Suprapubic skin (tissue), 4 donors: ENCODE results near the gene ZNF19.

Experiments
- CTCF ChIP-seq, 2 donors: fragments of 200-600 bp in 1 of 2; fragments of 450-650 bp in 1 of 2; sonication (generic) in 1 of 2; IDR thresholded peaks; one replicate each; pipeline ENCODE4 v1.5.1; 2016 to 2019; ENCODE audit warnings: antibody characterized with exemption in 2 of 2, mild to moderate bottlenecking in 1 of 2, moderate library complexity in 1 of 2
- EP300 ChIP-seq: sonication (generic); formaldehyde crosslinking; IDR thresholded peaks from one replicate; pipeline ENCODE4 v1.6.1; 2017; ENCODE audit warnings: antibody characterized with exemption
- POLR2A ChIP-seq, 2 donors: fragments of 450-650 bp; IDR thresholded peaks; one replicate each; pipeline ENCODE4 v1.6.1; 2017; ENCODE audit warnings: antibody characterized with exemption in 2 of 2, mild to moderate bottlenecking in 2 of 2, moderate library complexity in 2 of 2
- POLR2AphosphoS5 ChIP-seq, 3 donors: sonication (generic); formaldehyde crosslinking; IDR thresholded peaks; one replicate each; pipeline ENCODE4 v1.6.1; 2017; ENCODE audit warnings: antibody characterized with exemption in 3 of 3

- TF ChIP-seq CTCF (IDR thresholded peaks at IDR 0.05), result no peak
- TF ChIP-seq POLR2A (IDR thresholded peaks at IDR 0.05), result no peak
- TF ChIP-seq POLR2AphosphoS5 (IDR thresholded peaks at IDR 0.05), result no peak
- no peak for TF ChIP-seq EP300
Measured at GRCh38 chr16:71426880-71427615, 62.1 kb downstream of the ZNF19 start.
